Superior temporal gyrus (tissue), 1 donor: Measurements from ENCODE around the gene HPS6.

Experiments used
- DNase-seq: peaks from one replicate; pipeline ENCODE4 v3.0.0-alpha.2; 2016; ENCODE audit errors: extremely low spot score

Gene HPS6

GRCh38 chr10:102068216-102068615 is 3.1 kb downstream of the HPS6 start:
- DNase-seq: no peak

GRCh38 chr10:102069071-102069470 is 3.9 kb downstream of the HPS6 start:
- no peak for DNase-seq

GRCh38 chr10:102072673-102073527 is 7.8 kb downstream of the HPS6 start:
- DNase-seq: peak; percentile 94

GRCh38 chr10:102083541-102083940 is 18.4 kb downstream of the HPS6 start:
- DNase-seq: no peak

GRCh38 chr10:102085336-102085735 is 20.2 kb downstream of the HPS6 start:
- no peak for DNase-seq

GRCh38 chr10:102086196-102086595 is 21.0 kb downstream of the HPS6 start:
- DNase-seq: no peak

- no peak for DNase-seq
Observed at GRCh38 chr10:102090772-102091171, 25.6 kb downstream of the HPS6 start.

GRCh38 chr10:102096449-102096848 is 31.3 kb downstream of the HPS6 start:
- DNase-seq: no peak

GRCh38 chr10:102101152-102101551 is 36.0 kb downstream of the HPS6 start:
- DNase-seq: no peak

- no peak for DNase-seq
Observed at GRCh38 chr10:102102421-102102820, 37.3 kb downstream of the HPS6 start.

- no peak for DNase-seq
Observed at GRCh38 chr10:102106998-102107397, 41.8 kb downstream of the HPS6 start.

- DNase-seq: no peak
Observed at GRCh38 chr10:102109166-102110116, 44.3 kb downstream of the HPS6 start.

- DNase-seq: no peak
Observed at GRCh38 chr10:102111276-102111675, 46.1 kb downstream of the HPS6 start.

- DNase-seq: no peak
Observed at GRCh38 chr10:102112210-102112817, 47.2 kb downstream of the HPS6 start.

GRCh38 chr10:102113261-102113955 is 48.3 kb downstream of the HPS6 start:
- no peak for DNase-seq

- no peak for DNase-seq
Observed at GRCh38 chr10:102113956-102114857, 49.1 kb downstream of the HPS6 start.

GRCh38 chr10:102114861-102115618 is 49.9 kb downstream of the HPS6 start:
- peak; percentile 91 for DNase-seq

- peak; percentile 33 for DNase-seq
Observed at GRCh38 chr10:102115775-102116174, 50.6 kb downstream of the HPS6 start.

GRCh38 chr10:102116656-102117055 is 51.5 kb downstream of the HPS6 start:
- no peak for DNase-seq
